Tibial nerve (tissue), 4 donors: Measurements from ENCODE around the gene CDK6. TPM values are rescaled to one million over a fixed set of nuclear protein-coding genes. Genes with fewer than 3 reads are reported as not detected.

Experiments
- DNase-seq, 2 donors: peaks; one replicate each; pipeline ENCODE4 v3.0.0-alpha.2; 2019; ENCODE audit warnings: low spot score in 2 of 2
- H3K27ac ChIP-seq, 4 donors: fragments of 200-600 bp; sonication (generic) in 3 of 4; one replicate each; pipeline ENCODE4 v1.5.1; 2017 to 2019; ENCODE audit warnings: mild to moderate bottlenecking in 1 of 4
- H3K27me3 ChIP-seq, 2 donors: fragments of 200-600 bp; sonication (generic) in 1 of 2; one replicate each; pipeline versions ENCODE4 v1.5.1 to v1.6.0; 2017 to 2019
- H3K36me3 ChIP-seq, 3 donors: fragments of 200-600 bp; sonication (generic); one replicate each; pipeline ENCODE4 v1.5.1; 2018 to 2019
- H3K4me1 ChIP-seq, 4 donors: fragments of 200-600 bp; sonication (generic) in 3 of 4; one replicate each; pipeline ENCODE4 v1.5.1; 2017 to 2019
- H3K4me3 ChIP-seq, 4 donors: fragments of 200-600 bp; sonication (generic) in 3 of 4; one replicate each; pipeline ENCODE4 v1.5.1; 2017 to 2019; ENCODE audit warnings: mild to moderate bottlenecking in 1 of 4, moderate library complexity in 1 of 4
- H3K9me3 ChIP-seq, 4 donors: fragments of 200-600 bp; sonication (generic) in 3 of 4; one replicate each; pipeline ENCODE4 v1.5.1; 2017 to 2019
- EP300 ChIP-seq, 2 donors: sonication (generic); formaldehyde crosslinking; IDR thresholded peaks; one replicate each; pipeline ENCODE4 v1.6.1; 2017; ENCODE audit warnings: antibody characterized with exemption in 2 of 2, mild to moderate bottlenecking in 1 of 2
- POLR2A ChIP-seq, 2 donors: fragments of 450-650 bp; IDR thresholded peaks; one replicate each; pipeline ENCODE4 v1.6.1; 2017; ENCODE audit warnings: antibody characterized with exemption in 2 of 2, mild to moderate bottlenecking in 2 of 2, moderate library complexity in 2 of 2
- WGBS, 2 donors: methylation state at CpG; one replicate each; pipeline ENCODE4 v1.1.5; 2018; 5-methylcytosine and 5-hydroxymethylcytosine counted together
- total RNA-seq, 4 donors: library from RNA; depleted of rRNA; stranded (reverse); fragments of >200 nt; gene quantifications; one replicate each; pipeline ENCODE4 v1.1.0, GENCODE V29; 2016
- TF ChIP-seq, protein P1 (sequence below), 5 experiments: fragments of 200-600 bp in 3 of 5; fragments of 450-650 bp in 2 of 5; sonication (generic) in 3 of 5; IDR thresholded peaks; one replicate each; pipeline ENCODE4 v1.5.1; 2016 to 2019; ENCODE audit warnings: antibody characterized with exemption in 5 of 5, mild to moderate bottlenecking in 3 of 5, moderate library complexity in 2 of 5

Gene CDK6
- total RNA-seq, 4 donors from 2014 or later, result 14.4 to 45.4 (median 26.6) TPM

DNA sequence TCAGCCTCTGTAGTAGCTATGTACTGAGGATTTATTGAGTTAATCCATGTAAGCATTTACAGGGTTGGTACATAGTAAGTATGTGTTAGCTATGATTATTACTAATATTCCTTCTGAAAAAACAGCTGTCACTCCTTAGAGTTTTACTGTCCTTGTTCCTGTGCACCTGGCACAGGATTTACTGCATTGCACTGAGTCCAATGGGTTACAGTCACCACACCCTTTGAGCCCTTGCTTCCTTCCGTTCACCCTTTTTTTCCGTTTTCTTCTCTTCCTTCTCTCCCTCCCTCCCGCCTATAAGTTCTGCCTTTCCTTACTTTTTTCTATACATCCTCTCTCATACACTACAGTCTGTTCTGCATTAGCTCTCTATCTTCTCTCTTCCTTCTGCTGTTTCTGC lies 12.5 kb upstream of the CDK6 start:
- H3K36me3 ChIP-seq, result no peaks in the 10 kb centered on the region
- H3K4me3 ChIP-seq, result no peak overlapping the region
- 68 to 80% methylated on average over 3 of the region's 3 CpGs for WGBS, 2 donors
- no peaks in the 10 kb centered on the region for H3K4me1 ChIP-seq
- TF ChIP-seq, protein P1, sequence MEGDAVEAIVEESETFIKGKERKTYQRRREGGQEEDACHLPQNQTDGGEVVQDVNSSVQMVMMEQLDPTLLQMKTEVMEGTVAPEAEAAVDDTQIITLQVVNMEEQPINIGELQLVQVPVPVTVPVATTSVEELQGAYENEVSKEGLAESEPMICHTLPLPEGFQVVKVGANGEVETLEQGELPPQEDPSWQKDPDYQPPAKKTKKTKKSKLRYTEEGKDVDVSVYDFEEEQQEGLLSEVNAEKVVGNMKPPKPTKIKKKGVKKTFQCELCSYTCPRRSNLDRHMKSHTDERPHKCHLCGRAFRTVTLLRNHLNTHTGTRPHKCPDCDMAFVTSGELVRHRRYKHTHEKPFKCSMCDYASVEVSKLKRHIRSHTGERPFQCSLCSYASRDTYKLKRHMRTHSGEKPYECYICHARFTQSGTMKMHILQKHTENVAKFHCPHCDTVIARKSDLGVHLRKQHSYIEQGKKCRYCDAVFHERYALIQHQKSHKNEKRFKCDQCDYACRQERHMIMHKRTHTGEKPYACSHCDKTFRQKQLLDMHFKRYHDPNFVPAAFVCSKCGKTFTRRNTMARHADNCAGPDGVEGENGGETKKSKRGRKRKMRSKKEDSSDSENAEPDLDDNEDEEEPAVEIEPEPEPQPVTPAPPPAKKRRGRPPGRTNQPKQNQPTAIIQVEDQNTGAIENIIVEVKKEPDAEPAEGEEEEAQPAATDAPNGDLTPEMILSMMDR (IDR thresholded peaks at IDR 0.05), result no peak
- TF ChIP-seq POLR2A (IDR thresholded peaks at IDR 0.05) (no peak), EP300 (IDR thresholded peaks at IDR 0.05) (no peak)
- no peak overlapping the region for H3K27ac ChIP-seq
- no peaks in the 10 kb centered on the region for H3K27me3 ChIP-seq
- H3K9me3 ChIP-seq, result no peaks in the 10 kb centered on the region
- DNase-seq, result no peak

DNA sequence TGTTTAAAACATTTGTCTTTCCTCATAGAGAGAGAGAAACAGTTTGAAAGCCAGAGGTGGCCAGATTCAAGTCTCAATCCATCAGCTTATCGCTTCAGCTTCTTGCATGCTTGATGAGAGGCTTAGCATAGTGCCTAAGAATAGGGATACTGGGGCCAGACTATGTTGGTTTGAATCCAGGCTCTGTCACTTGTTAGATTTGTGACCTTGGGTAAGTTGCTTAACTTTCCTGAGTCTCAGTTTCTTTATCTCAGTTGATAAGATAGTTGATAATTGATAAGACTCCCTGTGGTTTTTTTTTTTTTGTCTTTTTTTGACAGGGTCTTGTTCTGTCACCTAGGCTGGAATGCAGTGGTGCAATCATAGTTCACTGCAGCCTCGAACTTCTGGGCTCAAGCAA lies 12.1 kb upstream of the CDK6 start:
- no peak overlapping the region for H3K27ac ChIP-seq
- H3K27me3 ChIP-seq, result no peaks in the 10 kb centered on the region
- no peaks in the 10 kb centered on the region for H3K9me3 ChIP-seq
- 88 to 92% methylated on average over 2 of the region's 2 CpGs for WGBS, 2 donors
- DNase-seq, result no peak
- TF ChIP-seq POLR2A (IDR thresholded peaks at IDR 0.05) (no peak), EP300 (IDR thresholded peaks at IDR 0.05) (no peak)
- TF ChIP-seq, protein P1 (IDR thresholded peaks at IDR 0.05), result no peak
- no peaks in the 10 kb centered on the region for H3K36me3 ChIP-seq
- no peaks in the 10 kb centered on the region for H3K4me1 ChIP-seq
- H3K4me3 ChIP-seq, result no peak overlapping the region

DNA sequence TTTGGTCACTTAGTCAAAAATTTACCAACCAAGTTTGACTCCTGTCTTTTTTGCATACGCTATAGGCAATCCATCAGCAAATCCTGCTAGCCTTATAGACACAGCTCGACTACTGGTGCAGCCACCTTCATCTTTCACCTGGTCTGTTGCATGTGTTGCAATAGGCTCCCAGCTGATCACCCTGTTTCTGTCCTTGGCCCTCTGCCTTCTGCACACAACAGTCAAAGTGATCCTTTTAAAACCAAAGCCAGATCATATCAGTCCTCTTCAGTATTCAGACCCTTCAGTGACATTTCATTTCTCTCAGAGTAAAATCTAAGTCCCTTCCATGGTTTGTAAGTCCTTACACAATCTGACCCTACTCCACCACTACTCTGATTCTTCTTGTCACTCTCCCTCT lies 10.9 kb upstream of the CDK6 start:
- H3K4me3 ChIP-seq, result no peak overlapping the region
- H3K36me3 ChIP-seq, result no peaks in the 10 kb centered on the region
- TF ChIP-seq, protein P1 (IDR thresholded peaks at IDR 0.05), result no peak
- TF ChIP-seq EP300 (IDR thresholded peaks at IDR 0.05) (no peak), POLR2A (IDR thresholded peaks at IDR 0.05) (no peak)
- no peak for DNase-seq
- no peaks in the 10 kb centered on the region for H3K9me3 ChIP-seq
- no peak overlapping the region for H3K27ac ChIP-seq
- no peaks in the 10 kb centered on the region for H3K27me3 ChIP-seq
- 92 to 97% methylated on average over 2 of the region's 2 CpGs for WGBS, 2 donors
- no peaks in the 10 kb centered on the region for H3K4me1 ChIP-seq

DNA sequence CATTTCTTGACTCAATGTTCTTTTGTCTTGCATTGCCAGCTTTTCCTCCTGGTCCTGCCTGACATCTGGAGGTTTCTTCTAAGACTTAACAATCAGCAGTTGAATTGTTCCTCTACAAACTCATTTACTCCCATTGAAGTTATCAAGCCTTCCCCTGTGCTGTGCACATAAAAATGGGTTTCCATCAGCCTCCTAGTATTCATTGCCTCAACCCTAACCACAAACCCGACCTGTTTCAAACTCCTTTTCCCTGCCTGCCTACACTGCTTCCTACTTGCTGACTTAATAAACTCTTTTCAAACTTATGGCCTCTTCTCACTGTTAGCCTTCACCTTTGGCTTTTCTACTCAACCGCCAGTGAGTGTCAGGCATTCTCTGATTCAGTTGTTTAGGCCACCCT lies 9.4 kb upstream of the CDK6 start:
- Histone ChIP-seq H3K36me3 (no peaks in the 10 kb centered on the region), H3K27me3 (no peaks in the 10 kb centered on the region), H3K4me1 (no peaks in the 10 kb centered on the region), H3K9me3 (no peaks in the 10 kb centered on the region), H3K27ac (no peak overlapping the region), H3K4me3 (no peak overlapping the region)
- TF ChIP-seq POLR2A (IDR thresholded peaks at IDR 0.05) (no peak), EP300 (IDR thresholded peaks at IDR 0.05) (no peak)
- TF ChIP-seq, protein P1 (IDR thresholded peaks at IDR 0.05), result no peak
- DNase-seq, result no peak
- 75 to 83% methylated on average over 2 of the region's 2 CpGs for WGBS, 2 donors

DNA sequence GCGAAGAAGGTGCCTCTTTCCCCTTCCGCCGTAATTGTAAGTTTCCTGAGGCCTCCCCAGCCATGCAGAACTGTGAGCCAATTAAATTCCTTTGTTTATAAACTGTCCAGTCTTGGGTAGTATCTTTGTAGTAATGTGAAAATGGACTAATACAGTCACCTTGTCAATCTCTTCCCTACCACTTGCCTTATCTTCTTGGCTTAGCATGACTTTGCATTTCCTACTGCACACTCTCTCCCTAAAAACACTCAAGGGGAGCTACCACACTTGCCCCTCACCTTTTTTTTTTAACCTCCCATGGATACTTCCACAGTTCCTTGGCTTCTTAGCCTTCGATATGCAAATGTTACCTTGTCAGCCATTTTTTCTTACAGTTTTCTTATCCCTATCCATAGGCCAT lies 7.4 kb upstream of the CDK6 start:
- no peaks in the 10 kb centered on the region for H3K36me3 ChIP-seq
- TF ChIP-seq EP300 (IDR thresholded peaks at IDR 0.05), result no peak
- TF ChIP-seq, protein P1 (IDR thresholded peaks at IDR 0.05), result no peak
- WGBS, 2 donors, result 91 to 92% methylated on average over 4 of the region's 4 CpGs

More for the DNA sequence above, 7.4 kb upstream of the CDK6 start:
- H3K9me3 ChIP-seq, result no peaks in the 10 kb centered on the region
- no peaks in the 10 kb centered on the region for H3K4me1 ChIP-seq
- no peak overlapping the region for H3K4me3 ChIP-seq
- DNase-seq, result no peak
- H3K27me3 ChIP-seq, result no peaks in the 10 kb centered on the region
- H3K27ac ChIP-seq, result no peak overlapping the region
